Liver (tissue), 9 donors: ENCODE results near the gene DOCK2. TPM values are rescaled to one million over a fixed set of nuclear protein-coding genes. Genes with fewer than 3 reads are reported as not detected.

Experiments used
- DNase-seq: peaks from one replicate; pipeline ENCODE4 v3.0.0-alpha.2; 2017; ENCODE audit warnings: low spot score
- H3K27ac ChIP-seq, 2 donors: one replicate each; pipeline ENCODE4 v1.7.0; 2013; ENCODE audit warnings: inconsistent platforms in 2 of 2, low read length in 2 of 2, control low read depth in 1 of 2, low read depth in 1 of 2, mild to moderate bottlenecking in 1 of 2
- H3K27me3 ChIP-seq, 4 donors: one replicate each; pipeline versions ENCODE4 v1.6.1 to v1.7.0; 2013; ENCODE audit warnings: low read length in 3 of 4, inconsistent platforms in 1 of 4, mild to moderate bottlenecking in 1 of 4, moderate library complexity in 1 of 4; ENCODE audit not compliant: control insufficient read depth in 4 of 4, insufficient read depth in 4 of 4
- H3K36me3 ChIP-seq, 4 donors: one replicate each; pipeline versions ENCODE4 v1.6.1 to v1.7.0; 2013; ENCODE audit warnings: low read length in 3 of 4, mild to moderate bottlenecking in 3 of 4, low read depth in 1 of 4, moderate library complexity in 1 of 4; ENCODE audit not compliant: control insufficient read depth in 4 of 4, insufficient read depth in 3 of 4
- H3K4me1 ChIP-seq, 4 donors: one replicate each; pipeline versions ENCODE4 v1.6.1 to v1.7.0; 2013; ENCODE audit warnings: low read length in 3 of 4, mild to moderate bottlenecking in 3 of 4, moderate library complexity in 1 of 4; ENCODE audit not compliant: control insufficient read depth in 4 of 4, insufficient read depth in 4 of 4
- H3K4me3 ChIP-seq, 3 donors: one replicate each; pipeline versions ENCODE4 v1.6.1 to v1.7.0; 2013; ENCODE audit warnings: low read length in 3 of 3, control low read depth in 1 of 3, low read depth in 1 of 3, mild to moderate bottlenecking in 1 of 3
- H3K9ac ChIP-seq, 2 donors: one replicate each; pipeline ENCODE4 v1.7.0; 2013; ENCODE audit warnings: low read length in 2 of 2, mild to moderate bottlenecking in 2 of 2, moderate library complexity in 2 of 2, control low read depth in 1 of 2, low read depth in 1 of 2
- H3K9me3 ChIP-seq, 4 donors: one replicate each; pipeline versions ENCODE4 v1.6.1 to v1.7.0; 2013; ENCODE audit warnings: low read length in 3 of 4; ENCODE audit not compliant: control insufficient read depth in 4 of 4
- ATF3 ChIP-seq: IDR thresholded peaks from 2 replicates; pipeline ENCODE4 v1.6.1; 2016; ENCODE audit warnings: antibody characterized with exemption
- CTCF ChIP-seq: fragments of 150-350 bp; IDR thresholded peaks from 2 replicates; pipeline ENCODE4 v1.5.1; 2017; ENCODE audit warnings: improper control_type of control experiment, low read depth, low read length; ENCODE audit not compliant: missing input control
- EGR1 ChIP-seq, 2 donors: IDR thresholded peaks; 2 replicates each; pipeline ENCODE4 v1.6.1; 2016 to 2018; ENCODE audit warnings: antibody characterized with exemption in 2 of 2, low read depth in 2 of 2
- FOXA1 ChIP-seq: IDR thresholded peaks from 2 replicates; pipeline ENCODE4 v1.6.1; 2016; ENCODE audit warnings: antibody characterized with exemption
- FOXA2 ChIP-seq: IDR thresholded peaks from 2 replicates; pipeline ENCODE4 v1.6.1; 2016; ENCODE audit warnings: antibody characterized with exemption
- GABPA ChIP-seq, 2 donors: IDR thresholded peaks in 1 of 2; conservative IDR thresholded peaks in 1 of 2; 2 replicates each; pipeline ENCODE4 v1.6.1; 2016; ENCODE audit warnings: antibody characterized with exemption in 2 of 2, mild to moderate bottlenecking in 1 of 2, moderate library complexity in 1 of 2
- HNF4A ChIP-seq, 2 donors: conservative IDR thresholded peaks; 2 replicates each; pipeline ENCODE4 v1.6.1; 2016; ENCODE audit warnings: antibody characterized with exemption in 2 of 2, mild to moderate bottlenecking in 2 of 2
- HNF4G ChIP-seq: IDR thresholded peaks from 2 replicates; pipeline ENCODE4 v1.6.1; 2016; ENCODE audit warnings: antibody characterized with exemption
- JUND ChIP-seq, 2 donors: IDR thresholded peaks; 2 replicates each; pipeline ENCODE4 v1.6.1; 2016; ENCODE audit warnings: antibody characterized with exemption in 2 of 2
- MAX ChIP-seq: IDR thresholded peaks from 2 replicates; pipeline ENCODE4 v1.6.1; 2016; ENCODE audit warnings: antibody characterized with exemption
- NR2F2 ChIP-seq: IDR thresholded peaks from 2 replicates; pipeline ENCODE4 v1.6.1; 2016; ENCODE audit warnings: antibody characterized with exemption
- RAD21 ChIP-seq, 2 donors: IDR thresholded peaks; 2 replicates each; pipeline ENCODE4 v1.6.1; 2016; ENCODE audit warnings: antibody characterized with exemption in 2 of 2, mild to moderate bottlenecking in 2 of 2
- REST ChIP-seq: IDR thresholded peaks from 2 replicates; pipeline ENCODE4 v1.6.1; 2016; ENCODE audit warnings: antibody characterized with exemption, mild to moderate bottlenecking
- RXRA ChIP-seq, 2 donors: IDR thresholded peaks; 2 replicates each; pipeline ENCODE4 v1.6.1; 2017 to 2018; ENCODE audit warnings: antibody characterized with exemption in 2 of 2, mild to moderate bottlenecking in 1 of 2
- SP1 ChIP-seq: IDR thresholded peaks from 2 replicates; pipeline ENCODE4 v1.6.1; 2018; ENCODE audit warnings: antibody characterized with exemption, mild to moderate bottlenecking
- TAF1 ChIP-seq: conservative IDR thresholded peaks from 2 replicates; pipeline ENCODE4 v1.6.1; 2016; ENCODE audit warnings: antibody characterized with exemption, mild to moderate bottlenecking
- YY1 ChIP-seq: IDR thresholded peaks from 2 replicates; pipeline ENCODE4 v1.6.1; 2016; ENCODE audit warnings: antibody characterized with exemption, mild to moderate bottlenecking
- ZBTB33 ChIP-seq: IDR thresholded peaks from 2 replicates; pipeline ENCODE4 v1.6.1; 2016; ENCODE audit warnings: antibody characterized with exemption
- WGBS: extraction: QIAGEN DNeasy Blood & Tissue Kit; methylation state at CpG from one replicate; pipeline ENCODE4 v1.1.7; 2013; 5-methylcytosine and 5-hydroxymethylcytosine counted together
- polyA plus RNA-seq, 2 donors: library from polyadenylated mRNA; stranded (reverse) in 1 of 2; unstranded in 1 of 2; fragments of 200-250 nt in 1 of 2; fragments of >200 nt in 1 of 2; fragmentation: Nextera tagmentation in 1 of 2; extraction: Ambion mirVana in 1 of 2; gene quantifications; one replicate each; pipeline versions ENCODE4 v1.2.1 to v1.2.3, GENCODE V29; 2013 to 2015
- total RNA-seq, 2 donors: library from RNA; depleted of rRNA; stranded (reverse); fragments of >200 nt; gene quantifications; one replicate each; pipeline ENCODE4 v1.2.3, GENCODE V29; 2014
- donor health status: healthy.
- donor health status: healthy.
- donor health status: healthy.
- donor health status: healthy.
- donor health status: healthy.

DOCK2 gene
- total and polyA plus RNA-seq, 4 donors, result 2.3 to 26.6 (median 8.2) TPM

GRCh38 chr5:170104299-170104698 lies 467.2 kb downstream of the DOCK2 start:
- no peak overlapping the region for H3K27ac ChIP-seq
- no peaks in the 10 kb centered on the region for H3K27me3 ChIP-seq
- 85% methylated on average over 6 of the region's 6 CpGs for WGBS
- H3K4me1 ChIP-seq, result no peaks in the 10 kb centered on the region
- no peak overlapping the region for H3K4me3 ChIP-seq
- no peaks in the 10 kb centered on the region for H3K9me3 ChIP-seq
- DNase-seq, result no peak
- TF ChIP-seq RXRA (IDR thresholded peaks at IDR 0.05) (no peak), REST (no peak), ZBTB33 (no peak), GABPA (IDR thresholded peaks at IDR 0.05 in 1 of 2, conservative IDR thresholded peaks at IDR 0.05 in 1 of 2) (no peak), JUND (IDR thresholded peaks at IDR 0.05) (no peak), HNF4A (conservative IDR thresholded peaks at IDR 0.05) (no peak), CTCF (no peak), YY1 (no peak), EGR1 (IDR thresholded peaks at IDR 0.05; ENCODE audit: low read depth in 2 of 2) (no peak), SP1 (no peak), HNF4G (no peak), FOXA1 (no peak), RAD21 (IDR thresholded peaks at IDR 0.05) (no peak), MAX (no peak), TAF1 (no peak), ATF3 (no peak), FOXA2 (no peak), NR2F2 (no peak)
- H3K9ac ChIP-seq, result no peak overlapping the region
- H3K36me3 ChIP-seq, result no peaks in the 10 kb centered on the region

GRCh38 chr5:170104710-170105109 lies 467.6 kb downstream of the DOCK2 start:
- no peaks in the 10 kb centered on the region for H3K4me1 ChIP-seq
- no peaks in the 10 kb centered on the region for H3K36me3 ChIP-seq
- 94% methylated on average over 26 of the region's 26 CpGs for WGBS
- DNase-seq, result peak; percentile 27
- H3K27ac ChIP-seq, result no peak overlapping the region
- H3K27me3 ChIP-seq, result no peaks in the 10 kb centered on the region
- no peak for TF ChIP-seq HNF4G
- no peak for TF ChIP-seq ATF3
- no peak for TF ChIP-seq TAF1
- no peak for TF ChIP-seq MAX
- no peak for TF ChIP-seq FOXA2
- no peak for TF ChIP-seq JUND (IDR thresholded peaks at IDR 0.05)
- TF ChIP-seq GABPA (IDR thresholded peaks at IDR 0.05 in 1 of 2, conservative IDR thresholded peaks at IDR 0.05 in 1 of 2), result no peak
- TF ChIP-seq REST, result no peak
- no peak for TF ChIP-seq YY1
- no peak for TF ChIP-seq SP1
- no peak for TF ChIP-seq EGR1 (IDR thresholded peaks at IDR 0.05; ENCODE audit: low read depth in 2 of 2)
- no peak for TF ChIP-seq NR2F2
- TF ChIP-seq HNF4A (conservative IDR thresholded peaks at IDR 0.05), result no peak
- no peak overlapping the region for H3K4me3 ChIP-seq
- H3K9ac ChIP-seq, result no peak overlapping the region
- H3K9me3 ChIP-seq, result no peaks in the 10 kb centered on the region
